SK-N-DZ (cell line): ENCODE data around the gene TSPAN17.

ENCODE experiments used
- DNase-seq: peaks from one replicate; pipeline ENCODE4 v3.0.0-alpha.2; 2015; ENCODE audit warnings: low spot score

The TSPAN17 gene

DNA sequence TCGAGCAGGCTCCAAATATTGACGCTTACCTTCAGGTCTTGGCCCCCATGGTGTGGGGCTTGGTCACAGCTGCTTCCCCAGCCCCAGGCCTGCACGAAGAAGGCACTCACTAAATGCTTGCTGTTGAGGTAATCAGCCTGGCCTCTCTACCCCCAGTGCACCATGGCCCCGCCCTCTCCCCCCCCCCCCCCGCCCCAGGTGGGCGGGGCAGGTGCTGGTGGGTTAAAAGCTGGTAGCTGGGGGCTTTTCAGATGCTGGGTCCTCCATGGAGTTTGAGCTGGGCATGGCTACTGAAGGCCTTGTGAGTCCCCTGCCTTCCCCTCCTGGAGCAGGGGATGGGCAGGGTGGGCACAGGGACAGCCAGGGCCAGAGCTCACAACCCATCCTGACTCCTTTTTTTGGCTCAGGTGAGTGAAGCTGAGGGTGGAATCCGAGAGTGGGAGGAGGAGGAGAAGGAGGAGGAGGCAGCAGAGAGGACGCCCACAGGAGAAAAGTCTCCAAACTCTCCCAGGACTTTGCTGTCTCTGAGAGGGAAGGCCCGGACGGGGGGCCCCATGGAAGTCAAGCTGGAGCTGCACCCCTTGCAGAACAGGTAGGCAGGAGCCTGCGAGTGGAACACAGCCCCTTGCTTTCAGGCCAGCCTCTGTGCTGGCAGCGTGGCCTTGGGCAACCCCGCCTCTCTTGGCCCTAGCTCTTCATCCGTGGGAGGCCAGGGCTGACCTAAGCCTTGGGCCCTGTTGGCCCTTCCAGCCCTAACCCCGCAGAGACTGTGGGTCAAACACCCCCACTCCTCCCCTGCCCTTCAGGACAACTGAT, 4.4 kb upstream of the TSPAN17 start:
- DNase-seq, result no peak

DNA sequence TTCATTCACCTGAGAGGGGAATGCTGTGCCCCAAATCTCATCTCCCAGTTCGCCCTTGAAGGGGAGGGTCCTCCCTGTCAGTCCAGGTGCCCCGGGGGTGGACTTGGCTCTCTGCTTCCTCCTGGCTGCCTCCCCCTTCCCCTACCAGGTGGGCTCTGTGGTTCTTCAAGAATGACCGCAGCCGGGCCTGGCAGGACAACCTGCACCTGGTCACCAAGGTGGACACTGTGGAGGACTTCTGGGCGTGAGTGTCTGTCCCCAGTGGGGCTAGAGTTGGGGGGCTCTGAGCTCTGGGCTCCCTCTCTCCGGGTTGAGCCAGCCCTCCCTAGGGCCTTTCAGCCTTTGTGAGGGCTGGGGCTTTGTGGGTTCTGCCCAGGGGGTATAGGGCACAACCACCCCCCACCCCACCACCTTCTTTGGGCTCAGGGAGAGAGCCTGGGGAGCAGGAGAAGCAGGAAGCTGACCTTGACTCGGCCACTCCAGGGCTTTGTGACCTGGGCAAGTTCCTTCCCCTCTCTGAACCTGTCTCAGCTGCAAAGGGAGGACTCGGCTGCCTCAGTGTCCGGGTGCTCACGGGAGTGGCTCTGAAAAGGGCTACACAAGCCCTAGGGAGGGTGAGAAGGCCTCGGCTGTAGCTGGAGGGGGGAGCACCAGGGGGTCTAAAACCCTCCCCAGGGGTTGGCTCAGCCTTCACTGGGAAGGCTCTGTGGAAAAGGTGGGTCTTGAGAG, 3.6 kb upstream of the TSPAN17 start:
- no peak for DNase-seq

DNA sequence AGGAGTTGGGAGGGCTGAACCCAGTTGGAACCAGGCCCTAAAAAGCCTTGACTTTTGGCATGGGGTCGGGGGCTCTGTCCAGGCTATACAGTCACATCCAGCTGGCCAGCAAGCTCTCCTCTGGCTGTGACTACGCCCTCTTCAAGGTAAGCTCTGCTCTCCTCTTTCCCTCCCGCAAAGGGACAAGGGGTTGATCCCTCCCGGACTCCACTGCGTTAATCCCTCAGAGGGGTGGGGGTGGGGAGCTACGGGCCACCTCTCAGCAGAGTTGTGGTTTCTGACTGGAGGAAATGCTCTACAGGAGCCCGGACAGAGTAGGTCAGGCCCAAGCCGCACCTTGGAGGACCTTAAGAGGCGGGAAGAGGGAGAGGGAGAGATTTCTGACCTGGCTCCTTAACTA, 3.0 kb upstream of the TSPAN17 start:
- no peak for DNase-seq

DNA sequence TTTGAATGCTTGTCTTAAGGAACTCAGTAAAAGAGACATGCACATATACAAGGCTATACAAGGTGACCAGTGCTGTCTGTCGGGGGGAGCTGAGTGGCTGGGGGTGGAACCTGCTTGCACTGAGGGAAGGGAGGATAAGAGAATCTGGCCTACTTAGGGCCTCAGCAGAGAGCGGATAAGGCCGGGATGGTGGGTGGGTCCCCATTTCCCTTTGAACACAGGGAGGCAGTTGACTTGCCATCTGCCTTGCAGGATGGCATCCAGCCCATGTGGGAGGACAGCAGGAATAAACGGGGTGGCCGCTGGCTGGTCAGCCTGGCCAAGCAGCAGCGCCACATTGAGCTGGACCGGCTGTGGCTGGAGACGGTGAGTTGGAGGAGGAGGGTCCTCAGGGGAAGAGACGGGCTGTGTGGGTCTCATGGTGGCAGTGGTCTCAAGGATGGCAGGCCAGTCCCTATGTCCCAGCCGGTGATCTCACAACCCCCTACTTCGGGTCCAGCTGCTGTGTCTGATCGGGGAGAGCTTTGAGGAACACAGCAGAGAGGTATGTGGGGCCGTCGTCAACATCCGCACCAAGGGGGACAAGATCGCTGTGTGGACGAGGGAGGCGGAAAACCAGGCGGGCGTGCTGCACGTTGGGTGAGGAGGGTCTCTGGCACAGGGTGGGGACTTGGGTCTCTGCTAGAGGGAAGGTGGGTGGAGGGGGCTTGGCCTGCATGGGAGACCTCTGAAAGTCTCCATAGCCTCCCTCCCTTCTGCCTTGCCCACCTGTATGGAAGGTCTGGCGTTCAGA, 2.2 kb upstream of the TSPAN17 start:
- no peak for DNase-seq

DNA sequence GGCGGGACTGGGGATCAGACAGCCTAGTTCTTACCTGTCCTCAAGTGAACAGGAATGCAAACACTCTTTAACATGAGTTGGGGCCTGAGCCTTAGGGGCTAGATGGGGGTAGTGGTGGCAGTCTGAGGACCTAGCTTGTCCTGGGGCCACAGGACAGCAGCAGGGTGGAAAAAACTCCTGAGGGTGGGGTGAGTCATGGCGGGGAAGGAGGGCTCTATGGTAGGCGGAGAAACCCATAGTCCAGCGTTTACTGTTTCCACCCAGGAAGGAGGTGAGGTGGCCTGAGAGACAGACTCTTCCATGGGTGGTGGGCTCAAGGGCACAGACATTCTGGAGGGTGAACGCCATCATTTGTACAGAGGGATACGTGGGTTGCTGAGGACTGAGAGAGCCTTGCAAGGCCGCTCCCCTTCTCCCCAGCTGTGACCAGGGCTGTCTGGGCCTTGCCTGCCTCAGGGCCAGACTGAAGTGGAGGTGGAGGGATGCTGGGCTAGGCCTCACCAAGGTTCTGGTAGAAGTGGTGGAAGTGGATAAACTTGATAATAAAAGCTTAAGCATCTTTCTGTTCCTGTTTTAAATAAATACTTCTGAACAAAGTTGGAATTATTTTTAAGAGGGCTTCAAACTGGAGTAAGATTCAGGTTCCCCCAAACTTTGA, 1.1 kb upstream of the TSPAN17 start:
- no peak for DNase-seq

DNA sequence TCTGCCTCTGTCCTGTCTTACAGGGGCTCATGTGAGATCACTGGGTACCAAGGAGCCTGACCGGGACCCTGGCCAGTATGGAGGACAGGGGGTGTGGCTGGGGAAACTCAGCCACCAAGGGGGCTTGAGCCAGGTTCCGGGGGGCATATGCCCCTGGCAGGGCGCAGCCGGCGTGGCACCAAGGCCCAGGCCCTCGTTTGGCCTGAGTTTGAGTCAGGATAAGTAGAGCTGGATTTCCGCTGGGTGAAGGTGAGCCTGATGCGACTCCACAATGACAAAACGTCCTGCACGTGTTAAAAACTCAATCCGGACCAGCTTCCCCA, 616 bp upstream of the TSPAN17 start:
- no peak for DNase-seq

DNA sequence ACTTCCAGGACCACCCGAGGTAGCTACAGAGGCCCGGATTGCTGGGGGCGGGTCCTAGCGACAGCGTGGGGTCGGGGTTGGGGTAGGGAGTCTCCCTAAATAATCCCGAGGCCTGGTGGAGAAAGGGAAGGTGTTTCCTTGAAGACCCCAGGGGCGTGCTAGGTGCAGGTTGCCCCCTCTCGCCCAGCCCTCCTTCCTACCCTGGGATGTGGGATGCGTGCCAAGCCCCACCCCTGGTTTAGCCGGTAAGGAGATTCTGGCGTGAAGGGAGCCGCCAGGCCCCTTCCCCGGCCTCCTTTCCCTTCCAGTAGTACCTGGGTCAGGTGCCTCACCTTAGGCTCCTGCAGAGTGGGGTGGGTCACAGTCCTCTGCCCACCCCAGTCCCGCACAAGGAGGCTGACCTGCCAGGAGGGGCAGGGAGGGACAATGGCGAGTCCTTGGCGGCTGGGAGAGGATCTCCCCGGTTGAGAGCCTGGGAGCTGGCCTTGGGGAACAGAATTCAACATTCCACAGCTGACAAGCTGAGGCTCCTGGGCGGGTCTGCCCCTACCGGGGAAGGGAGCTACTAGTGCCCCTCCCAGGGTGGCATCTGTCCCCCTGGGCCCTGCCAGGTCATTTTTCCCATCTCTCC, 674 bp downstream of the TSPAN17 start:
- peak; percentile 47 for DNase-seq

DNA sequence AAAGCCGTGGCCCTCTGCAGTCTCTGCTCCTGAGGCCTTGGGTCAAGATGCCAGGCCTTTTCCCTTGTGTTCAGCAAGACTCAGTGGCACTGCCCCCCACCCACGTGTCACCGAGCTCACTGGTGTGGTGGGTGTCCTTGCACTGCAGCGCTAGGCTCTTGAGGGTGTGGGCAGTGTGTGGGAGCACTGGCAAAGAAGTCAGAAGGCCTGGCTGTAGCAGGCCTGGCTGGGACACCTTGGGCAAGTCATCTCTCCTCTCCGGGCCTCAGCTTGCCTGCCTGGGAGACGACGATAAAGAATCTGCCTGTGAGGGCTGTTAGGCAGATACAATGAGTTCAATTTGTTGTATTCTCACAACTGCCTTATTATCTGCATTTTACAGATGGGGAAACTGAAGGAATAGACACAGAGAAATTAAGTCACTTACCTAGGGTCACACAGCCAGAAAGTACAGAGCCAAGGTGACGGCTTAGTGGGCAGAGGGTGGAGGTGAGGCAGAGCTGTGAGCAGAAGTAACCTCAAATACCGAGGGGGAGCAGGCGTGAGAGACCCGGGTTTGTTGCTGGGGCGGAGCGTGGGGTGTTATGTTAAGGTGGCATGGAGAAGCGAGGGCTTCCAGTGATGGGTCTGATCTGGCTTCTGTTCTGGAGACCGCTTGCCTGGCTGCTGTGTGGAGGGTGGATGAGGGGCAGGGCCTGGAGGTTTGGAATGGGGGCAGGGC, 1.4 kb downstream of the TSPAN17 start:
- DNase-seq, result no peak

DNA sequence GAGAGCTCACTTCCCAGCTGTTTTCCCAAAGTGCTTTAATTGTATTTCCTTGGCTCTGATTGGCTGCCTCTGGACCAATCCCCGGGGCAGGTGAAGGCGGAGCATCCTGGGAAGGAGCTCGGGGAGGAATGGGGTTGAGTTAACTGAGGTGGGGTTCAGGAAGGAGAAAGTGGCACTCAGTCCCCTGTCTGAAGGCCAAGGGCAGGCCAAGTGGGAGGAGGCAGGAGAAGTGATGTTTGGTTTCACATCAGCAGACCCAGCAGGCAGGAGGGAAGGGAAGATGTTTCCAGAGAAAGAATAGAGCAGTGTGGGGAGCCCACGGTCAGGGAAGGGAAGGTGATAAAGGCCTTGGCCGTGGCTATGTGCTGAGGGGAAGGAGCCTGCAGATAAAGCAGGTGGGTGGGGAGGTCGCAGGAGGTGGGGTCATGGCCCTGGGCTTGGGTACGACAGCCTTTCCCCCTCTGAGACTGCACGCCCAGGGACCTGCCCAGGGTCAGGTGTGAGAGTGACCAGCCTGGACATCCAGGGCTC, 3.1 kb downstream of the TSPAN17 start:
- DNase-seq, result no peak

DNA sequence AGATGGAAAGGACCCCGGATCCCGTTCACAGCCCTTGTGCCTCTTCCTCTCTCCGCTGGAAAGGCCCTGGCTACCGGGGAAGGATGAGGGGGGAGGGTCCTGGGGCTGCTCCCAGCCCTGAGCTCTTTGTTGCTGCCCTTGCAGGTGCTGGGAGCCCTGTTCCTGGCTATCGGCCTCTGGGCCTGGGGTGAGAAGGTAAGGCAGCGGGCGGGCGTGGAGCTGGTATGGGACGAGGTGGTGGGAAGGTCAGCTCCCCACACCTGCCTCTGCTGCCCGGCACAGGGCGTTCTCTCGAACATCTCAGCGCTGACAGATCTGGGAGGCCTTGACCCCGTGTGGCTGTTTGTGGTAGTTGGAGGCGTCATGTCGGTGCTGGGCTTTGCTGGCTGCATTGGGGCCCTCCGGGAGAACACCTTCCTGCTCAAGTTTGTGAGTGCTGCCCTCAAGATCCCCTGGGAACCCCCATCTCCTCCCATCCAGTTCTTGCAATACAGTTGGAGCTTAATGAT, 4.2 kb downstream of the TSPAN17 start:
- no peak for DNase-seq

DNA sequence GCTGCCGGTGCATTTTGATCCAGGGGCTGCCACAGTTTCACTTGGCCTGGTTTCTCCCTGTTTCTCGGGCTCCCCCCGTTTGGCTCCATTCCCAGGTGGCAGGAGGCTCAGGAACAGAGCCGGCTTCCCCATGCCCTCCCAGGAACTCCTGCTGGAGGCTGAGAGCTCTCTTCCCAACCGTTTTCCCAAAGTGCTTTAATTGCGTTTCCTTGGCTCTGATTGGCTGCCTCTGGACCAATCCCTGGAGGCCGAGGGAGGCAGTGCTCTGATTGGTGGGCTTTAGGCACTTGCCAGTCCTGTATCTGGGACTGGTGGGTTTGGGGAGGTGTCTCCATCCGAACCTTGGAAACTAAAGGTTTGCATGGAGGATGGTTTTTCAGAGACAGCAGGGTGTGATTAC, 4.9 kb downstream of the TSPAN17 start:
- DNase-seq, result no peak

DNA sequence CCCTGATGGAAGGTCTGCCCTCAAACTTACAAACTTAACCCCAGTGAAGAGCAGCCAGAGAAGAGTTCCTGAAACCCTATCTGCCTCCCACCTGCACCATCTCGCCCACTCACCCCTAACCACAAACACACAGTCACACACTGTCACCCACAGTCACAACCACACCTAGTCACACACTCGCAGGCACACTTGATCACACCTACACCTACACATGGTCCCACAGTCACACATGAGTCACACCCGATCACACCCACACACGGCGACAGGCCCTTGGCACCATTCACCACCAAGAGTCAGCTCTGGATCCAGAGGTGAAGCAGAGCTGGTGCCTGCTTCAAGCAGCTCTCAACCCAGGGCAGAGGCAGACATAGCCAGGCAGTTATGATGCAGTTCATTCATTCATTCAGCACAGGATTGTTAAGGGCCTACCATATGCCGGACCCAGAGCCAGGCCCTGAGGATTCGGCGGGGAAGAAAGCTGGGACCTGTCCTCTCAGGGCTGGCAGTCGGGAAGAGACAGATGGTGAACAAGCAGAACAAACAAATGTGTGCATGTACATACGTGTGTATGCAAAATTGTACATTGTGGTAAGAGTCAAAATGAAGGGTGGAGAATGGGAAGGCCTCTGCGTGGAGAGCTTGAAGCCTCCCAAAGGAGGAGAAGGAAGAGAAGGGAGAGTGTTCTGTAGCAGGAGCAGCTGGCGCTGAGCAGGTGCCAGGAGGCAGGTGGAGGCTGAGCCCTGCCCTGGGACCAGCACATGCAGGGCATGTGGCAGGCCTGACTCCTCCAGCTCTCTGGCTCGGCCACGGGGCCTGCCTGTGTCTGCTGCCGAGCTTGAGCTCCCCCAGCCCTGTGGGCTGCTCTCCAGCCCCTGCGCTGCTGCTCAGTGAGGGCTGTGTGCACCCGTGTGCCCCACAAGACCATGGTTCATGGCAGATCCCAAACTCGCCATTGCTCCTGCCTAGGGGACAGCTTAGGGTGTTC, 6.4 kb downstream of the TSPAN17 start:
- no peak for DNase-seq

DNA sequence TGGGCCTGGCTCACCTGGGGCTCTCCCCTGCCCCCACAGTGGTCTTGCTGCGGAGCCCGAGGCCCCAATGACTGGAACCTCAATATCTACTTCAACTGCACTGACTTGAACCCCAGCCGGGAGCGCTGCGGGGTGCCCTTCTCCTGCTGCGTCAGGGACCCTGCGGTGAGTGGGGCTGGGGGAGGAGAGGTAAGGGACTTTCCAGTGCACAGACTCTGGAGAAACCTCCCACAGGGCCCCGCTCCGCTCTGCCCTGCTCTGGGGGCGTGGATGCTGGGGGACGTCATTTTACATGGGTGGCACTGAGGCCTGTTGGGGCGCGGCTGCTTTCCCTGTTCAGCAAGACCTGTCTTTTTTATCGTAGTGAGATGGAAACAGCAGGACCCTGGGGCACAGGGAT, 7.6 kb downstream of the TSPAN17 start:
- DNase-seq, result no peak

DNA sequence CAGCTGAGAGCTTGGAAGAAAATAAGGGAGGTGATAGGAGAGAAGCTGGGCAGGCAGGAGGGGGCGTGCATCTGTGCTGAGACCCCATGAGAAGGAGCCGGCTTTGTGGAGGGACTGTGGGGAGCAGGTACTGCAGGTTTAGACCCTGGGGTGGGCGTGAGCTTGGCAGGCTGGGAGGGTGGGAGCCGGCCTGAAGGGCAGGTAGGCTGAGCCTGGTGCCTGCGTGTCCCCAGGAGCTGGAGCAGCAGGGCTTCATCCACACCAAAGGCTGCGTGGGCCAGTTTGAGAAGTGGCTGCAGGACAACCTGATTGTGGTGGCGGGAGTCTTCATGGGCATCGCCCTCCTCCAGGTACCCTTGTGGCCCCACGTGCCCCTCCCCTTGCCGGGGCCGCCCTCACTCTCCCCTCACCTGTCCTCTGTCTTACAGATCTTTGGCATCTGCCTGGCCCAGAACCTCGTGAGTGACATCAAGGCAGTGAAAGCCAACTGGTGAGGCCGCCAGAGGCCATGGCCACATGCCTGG, 9.2 kb downstream of the TSPAN17 start:
- no peak for DNase-seq

DNA sequence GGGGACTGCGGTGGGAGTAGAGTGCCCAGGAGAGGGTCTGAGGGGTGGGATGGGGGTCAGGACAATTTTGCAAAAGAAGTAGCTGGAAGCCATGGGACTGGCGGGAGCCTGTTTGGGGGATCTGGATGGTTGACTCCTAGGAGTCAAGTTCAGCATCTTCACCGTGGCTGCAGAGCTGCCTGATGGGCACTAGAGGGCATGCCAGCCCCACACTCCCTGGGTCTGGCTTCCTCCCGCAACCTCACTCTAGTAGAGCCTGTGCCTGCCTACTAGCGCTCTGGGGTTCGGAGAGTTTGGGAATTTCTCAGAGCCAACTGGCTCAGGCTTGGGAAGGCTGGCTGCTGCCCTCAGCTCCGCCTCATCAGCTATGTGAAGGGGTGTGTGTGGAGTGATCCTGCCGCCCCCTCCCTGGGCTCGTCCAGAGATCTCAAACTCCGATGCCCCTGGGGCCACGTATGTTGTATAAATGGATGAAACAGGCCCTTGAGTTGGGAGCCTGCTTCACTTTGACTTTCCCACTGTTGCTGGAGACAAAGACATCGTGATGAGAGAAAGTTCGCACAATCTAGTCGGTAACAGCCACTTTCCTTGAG, 10.8 kb downstream of the TSPAN17 start:
- peak; percentile 77 for DNase-seq

DNA sequence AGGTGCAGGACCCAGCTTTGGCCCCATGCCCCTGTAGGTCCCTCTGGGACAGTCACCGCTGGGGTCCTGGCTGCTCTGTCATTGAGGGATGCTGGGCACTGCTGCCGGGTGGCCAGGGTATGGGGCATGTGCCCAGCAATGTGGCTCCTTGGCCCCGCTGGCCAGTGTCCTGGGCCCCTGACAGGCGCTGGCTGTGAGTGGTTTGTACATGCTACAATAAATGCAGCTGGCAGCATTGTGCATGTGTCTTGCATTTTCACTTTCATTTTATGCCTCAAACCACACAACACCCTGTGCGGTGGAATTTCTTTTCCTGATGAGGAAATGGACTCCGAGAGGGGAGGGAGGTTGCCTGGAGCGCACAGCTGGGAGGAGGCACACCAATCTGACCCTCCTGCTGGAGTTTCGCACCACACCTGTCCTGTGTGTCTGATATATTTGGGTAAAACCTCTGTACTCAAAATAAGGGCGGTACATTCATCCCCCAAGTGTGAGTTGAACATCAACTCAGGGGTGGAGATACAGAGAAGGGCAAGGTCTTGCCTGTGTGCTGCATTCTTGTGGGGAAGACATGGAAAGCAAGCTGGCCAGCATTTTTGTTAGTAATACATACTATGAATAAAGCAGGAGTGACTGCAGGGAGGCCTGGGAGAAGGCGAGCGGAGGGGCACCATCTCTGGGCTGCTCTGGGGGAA, 11.7 kb downstream of the TSPAN17 start:
- DNase-seq, result no peak

DNA sequence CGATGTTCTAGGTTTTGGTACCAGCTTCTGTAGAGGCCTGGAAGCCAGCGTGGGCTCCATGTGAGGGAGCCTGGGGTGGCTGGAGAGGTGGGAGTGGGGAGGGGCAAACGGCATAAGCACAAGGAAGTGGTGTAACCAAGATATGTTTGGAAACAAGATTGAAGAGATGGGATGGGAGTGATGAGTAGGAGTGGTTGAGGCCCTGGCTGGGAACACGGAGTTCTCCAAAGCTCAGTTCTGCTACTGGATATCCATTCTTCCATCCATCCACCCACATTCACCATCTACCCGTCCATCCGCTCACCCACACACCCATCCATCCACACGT, 12.2 kb downstream of the TSPAN17 start:
- DNase-seq, result no peak

DNA sequence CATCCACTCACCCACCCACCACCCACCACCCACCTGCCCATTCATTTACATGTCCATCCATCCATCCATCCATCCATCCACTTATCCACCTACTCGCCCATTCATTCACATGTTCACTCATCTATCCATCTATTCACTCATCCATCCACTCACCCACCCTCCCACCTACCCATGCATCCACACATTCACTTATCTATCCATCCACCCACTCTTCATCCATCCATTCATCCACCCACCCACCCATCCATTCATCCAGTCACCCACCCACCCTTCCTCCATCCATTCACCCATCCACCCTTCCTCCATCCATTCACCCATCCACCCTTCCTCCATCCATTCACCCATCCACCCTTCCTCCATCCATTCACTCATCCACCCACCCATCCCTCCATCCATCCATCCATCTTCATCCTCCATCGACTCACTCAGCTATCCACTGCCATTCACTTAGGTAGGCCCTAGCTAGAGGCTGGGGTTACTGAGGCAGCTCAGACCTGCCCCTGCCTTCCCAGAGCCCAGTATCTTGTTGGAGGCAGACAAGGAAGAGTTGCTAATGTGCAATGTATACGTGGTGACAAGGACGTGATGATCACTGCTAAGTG, 12.7 kb downstream of the TSPAN17 start:
- no peak for DNase-seq
